ENCODE data around the gene RAB38.

Gene RAB38

GRCh38 chr11:88174709-88175568 lies at the start of gene RAB38:
Gene RAB38 (minus strand): TSS chr11:88175443. CDS start chr11:88175384, 59 bp downstream.
- DNase-seq (ENCODE audit: low spot score), result no peak

- DNase-seq (ENCODE audit: low spot score), result no peak
These were observed 38.2 kb upstream of the RAB38 start for GRCh38 chr11:88213406-88213805.

- DNase-seq (ENCODE audit: low spot score), result no peak
These were observed 37.1 kb upstream of the RAB38 start for GRCh38 chr11:88212300-88212699.

GRCh38 chr11:88208745-88209144 lies 33.5 kb upstream of the RAB38 start:
- DNase-seq (ENCODE audit: low spot score), result no peak

GRCh38 chr11:88206751-88207150 lies 31.5 kb upstream of the RAB38 start:
- no peak for DNase-seq (ENCODE audit: low spot score)

GRCh38 chr11:88204353-88204752 lies 29.1 kb upstream of the RAB38 start:
- no peak for DNase-seq (ENCODE audit: low spot score)

- DNase-seq (ENCODE audit: low spot score), result no peak
These were observed 28.4 kb upstream of the RAB38 start for GRCh38 chr11:88203604-88204003.

GRCh38 chr11:88202498-88202897 lies 27.3 kb upstream of the RAB38 start:
- DNase-seq (ENCODE audit: low spot score), result no peak

GRCh38 chr11:88196393-88196792 lies 21.1 kb upstream of the RAB38 start:
- DNase-seq (ENCODE audit: low spot score), result no peak

- DNase-seq (ENCODE audit: low spot score), result no peak
These were observed 20.7 kb upstream of the RAB38 start for GRCh38 chr11:88195908-88196307.

- no peak for DNase-seq (ENCODE audit: low spot score)
These were observed 19.7 kb upstream of the RAB38 start for GRCh38 chr11:88194990-88195389.

GRCh38 chr11:88193278-88193677 lies 18.0 kb upstream of the RAB38 start:
- DNase-seq (ENCODE audit: low spot score), result no peak

- no peak for DNase-seq (ENCODE audit: low spot score)
These were observed 13.7 kb upstream of the RAB38 start for GRCh38 chr11:88188932-88189253.

- DNase-seq (ENCODE audit: low spot score), result no peak
These were observed 13.1 kb upstream of the RAB38 start for GRCh38 chr11:88188251-88188931.

GRCh38 chr11:88183233-88183632 lies 8.0 kb upstream of the RAB38 start:
- DNase-seq (ENCODE audit: low spot score), result no peak

GRCh38 chr11:88181776-88182175 lies 6.5 kb upstream of the RAB38 start:
- DNase-seq (ENCODE audit: low spot score), result no peak

- DNase-seq (ENCODE audit: low spot score), result no peak
These were observed 4.9 kb upstream of the RAB38 start for GRCh38 chr11:88179971-88180629.

GRCh38 chr11:88179141-88179540 lies 3.9 kb upstream of the RAB38 start:
- no peak for DNase-seq (ENCODE audit: low spot score)

- no peak for DNase-seq (ENCODE audit: low spot score)
These were observed 2.9 kb upstream of the RAB38 start for GRCh38 chr11:88178191-88178590.

GRCh38 chr11:88175569-88176075 lies 379 bp upstream of the RAB38 start:
- DNase-seq (ENCODE audit: low spot score), result no peak

- DNase-seq (ENCODE audit: low spot score), result no peak
These were observed 1.3 kb downstream of the RAB38 start for GRCh38 chr11:88173956-88174355.

- DNase-seq (ENCODE audit: low spot score), result no peak
These were observed 3.3 kb downstream of the RAB38 start for GRCh38 chr11:88171982-88172381.

GRCh38 chr11:88170673-88171072 lies 4.6 kb downstream of the RAB38 start:
- DNase-seq (ENCODE audit: low spot score), result no peak
